ENCODE results near the gene HOXB5.

Gene HOXB5

GRCh38 chr17:48617471-48618255 lies 24.1 kb upstream of the HOXB5 start:
- DNase-seq (ENCODE audit: low read depth in 2 of 2, low spot score in 1 of 2) = no peak

- DNase-seq (ENCODE audit: low read depth in 2 of 2, low spot score in 1 of 2) = no peak
These were observed 23.3 kb upstream of the HOXB5 start for GRCh38 chr17:48616717-48617470.

- no peak for DNase-seq (ENCODE audit: low read depth in 2 of 2, low spot score in 1 of 2)
These were observed 22.6 kb upstream of the HOXB5 start for GRCh38 chr17:48615963-48616716.

- DNase-seq (ENCODE audit: low read depth in 2 of 2, low spot score in 1 of 2) = no peak
These were observed 21.7 kb upstream of the HOXB5 start, which contains the start of gene HOXB8 for GRCh38 chr17:48615047-48615962. TSS of gene HOXB8 (minus strand) at chr17:48615292. CDS start at chr17:48614704, 588 bp downstream.

GRCh38 chr17:48613862-48614694 lies 20.5 kb upstream of the HOXB5 start:
- DNase-seq (ENCODE audit: low read depth in 2 of 2, low spot score in 1 of 2) = no peak

- no peak for DNase-seq (ENCODE audit: low read depth in 2 of 2, low spot score in 1 of 2)
These were observed 19.5 kb upstream of the HOXB5 start for GRCh38 chr17:48612854-48613691.

GRCh38 chr17:48612456-48612853 lies 18.9 kb upstream of the HOXB5 start:
- DNase-seq (ENCODE audit: low read depth in 2 of 2, low spot score in 1 of 2) = no peak

- no peak for DNase-seq (ENCODE audit: low read depth in 2 of 2, low spot score in 1 of 2)
These were observed 18.3 kb upstream of the HOXB5 start for GRCh38 chr17:48611681-48612455.

GRCh38 chr17:48611213-48611612 lies 17.6 kb upstream of the HOXB5 start:
- no peak for DNase-seq (ENCODE audit: low read depth in 2 of 2, low spot score in 1 of 2)

GRCh38 chr17:48610282-48611211 lies 17.0 kb upstream of the HOXB5 start, which contains the start of gene HOXB7:
TSS of gene HOXB7 (minus strand) at chr17:48611017. CDS start at chr17:48610918, 99 bp downstream.
- DNase-seq (ENCODE audit: low read depth in 2 of 2, low spot score in 1 of 2) = no peak

GRCh38 chr17:48609759-48610281 lies 16.2 kb upstream of the HOXB5 start:
- no peak for DNase-seq (ENCODE audit: low read depth in 2 of 2, low spot score in 1 of 2)

GRCh38 chr17:48609033-48609432 lies 15.5 kb upstream of the HOXB5 start:
- no peak for DNase-seq (ENCODE audit: low read depth in 2 of 2, low spot score in 1 of 2)

- no peak for DNase-seq (ENCODE audit: low read depth in 2 of 2, low spot score in 1 of 2)
These were observed 14.9 kb upstream of the HOXB5 start for GRCh38 chr17:48608494-48608834.

- DNase-seq (ENCODE audit: low read depth in 2 of 2, low spot score in 1 of 2) = no peak
These were observed 13.5 kb upstream of the HOXB5 start for GRCh38 chr17:48606892-48607614.

GRCh38 chr17:48605991-48606891 lies 12.7 kb upstream of the HOXB5 start:
- DNase-seq (ENCODE audit: low read depth in 2 of 2, low spot score in 1 of 2) = no peak

Data from stimulated activated CD8-positive, alpha-beta memory T cell treated with anti-CD3 and anti-CD28 coated beads, Interleukin-4, amount 100 ng/mL, for 4 hours (primary cell).